Stimulated activated CD8-positive, alpha-beta memory T cell treated with anti-CD3 and anti-CD28 coated beads, Interleukin-7, amount 100 ng/mL, for 24 hours (primary cell): ENCODE results near the gene SRMS.
"Not testable (repeated sequence)": the region's sequence is repeated elsewhere in the genome, so short reads cannot be mapped to it uniquely, and the experiment has no call there.

Experiments used
- DNase-seq: peaks from one replicate; pipeline ENCODE4 v3.0.0-alpha.2; 2020; ENCODE audit warnings: low read depth

SRMS gene

GRCh38 chr20:63565021-63565698 lies 17.6 kb upstream of the SRMS start:
- DNase-seq = no peak

GRCh38 chr20:63564036-63564810 lies 16.7 kb upstream of the SRMS start:
- no peak for DNase-seq

- no peak for DNase-seq
These were observed 15.8 kb upstream of the SRMS start for GRCh38 chr20:63563225-63563935.

GRCh38 chr20:63562461-63563224 lies 15.1 kb upstream of the SRMS start:
- no peak for DNase-seq

- no peak for DNase-seq
These were observed 14.3 kb upstream of the SRMS start for GRCh38 chr20:63561624-63562396.

GRCh38 chr20:63560856-63561609 lies 13.5 kb upstream of the SRMS start:
- no peak for DNase-seq

GRCh38 chr20:63560333-63560805 lies 12.8 kb upstream of the SRMS start:
- no peak for DNase-seq

- not testable (repeated sequence) for DNase-seq
These were observed 12.2 kb upstream of the SRMS start for GRCh38 chr20:63559485-63560332.

- DNase-seq = no peak
These were observed 11.4 kb upstream of the SRMS start for GRCh38 chr20:63558804-63559484.

GRCh38 chr20:63557481-63557891 lies 9.9 kb upstream of the SRMS start:
- no peak for DNase-seq

GRCh38 chr20:63556873-63557478 lies 9.4 kb upstream of the SRMS start:
- DNase-seq = no peak

GRCh38 chr20:63555661-63556381 lies 8.3 kb upstream of the SRMS start:
- DNase-seq = no peak

- DNase-seq = no peak
These were observed 7.1 kb upstream of the SRMS start for GRCh38 chr20:63554361-63555278.

GRCh38 chr20:63553933-63554290 lies 6.4 kb upstream of the SRMS start, which contains the start of gene FNDC11:
TSS of gene FNDC11 (plus strand) at chr20:63554159. CDS start at chr20:63555664, 1,505 bp downstream.
- DNase-seq = no peak

- peak; percentile 71 for DNase-seq
These were observed 5.8 kb upstream of the SRMS start for GRCh38 chr20:63553251-63553932.
